ENCODE results near the gene ST3GAL3.

The ST3GAL3 gene

GRCh38 chr1:43970911-43971310 is 263.6 kb downstream of the ST3GAL3 start:
- DNase-seq, result no peak

GRCh38 chr1:43971336-43971980 is 264.1 kb downstream of the ST3GAL3 start:
- DNase-seq, result no peak

- DNase-seq, result no peak
Observed at GRCh38 chr1:43973981-43974442, 266.7 kb downstream of the ST3GAL3 start.

GRCh38 chr1:43974443-43975248 is 267.3 kb downstream of the ST3GAL3 start, which contains the start of gene ATP6V0B:
Gene ATP6V0B (plus strand): TSS chr1:43974960. CDS start chr1:43975041, 81 bp downstream.
- peak; percentile 88 for DNase-seq

GRCh38 chr1:43975249-43975961 is 268.1 kb downstream of the ST3GAL3 start:
- DNase-seq, result no peak

- no peak for DNase-seq
Observed at GRCh38 chr1:43976045-43976444, 268.7 kb downstream of the ST3GAL3 start.

GRCh38 chr1:43976890-43977289 is 269.6 kb downstream of the ST3GAL3 start:
- no peak for DNase-seq

- DNase-seq, result no peak
Observed at GRCh38 chr1:43977376-43978263, 270.3 kb downstream of the ST3GAL3 start.

GRCh38 chr1:43978264-43978550 is 270.9 kb downstream of the ST3GAL3 start:
- DNase-seq, result no peak

GRCh38 chr1:43978551-43979260 is 271.4 kb downstream of the ST3GAL3 start, which contains the start of gene B4GALT2:
Gene B4GALT2 (plus strand): TSS chr1:43979210. CDS start chr1:43981161, 1,951 bp downstream.
- no peak for DNase-seq

GRCh38 chr1:43979261-43979527 is 271.9 kb downstream of the ST3GAL3 start:
- DNase-seq, result no peak

GRCh38 chr1:43979528-43980254 is 272.4 kb downstream of the ST3GAL3 start:
- DNase-seq, result no peak

GRCh38 chr1:43980255-43981134 is 273.2 kb downstream of the ST3GAL3 start:
- DNase-seq, result no peak
